A549 (cell line): ENCODE results near the gene CRTAP. TPM values are rescaled to one million over a fixed set of nuclear protein-coding genes. Genes with fewer than 3 reads are reported as not detected.

ENCODE experiments used
- ATAC-seq, 2 experiments: fragments of 200-7000 bp in 1 of 2; fragments of >200 bp in 1 of 2; cut with Nextera tagmentation in 1 of 2; cut with Tn5 transposase in 1 of 2; 3 replicates each; pipeline versions ENCODE4 v1.8.0 to v1.9.1; 2018 to 2020; ENCODE audit warnings: mild to moderate bottlenecking in 1 of 2, moderate library complexity in 1 of 2
- CTCF ChIA-PET: fragments of 300-600 bp; sonication (Branson Sonifier 250); formaldehyde crosslinking; extraction: SDS; loops from one replicate; lab custom pipeline; 2021; ENCODE audit warnings: antibody characterized with exemption, inconsistent platforms; lab: Yijun Ruan, JAX
- POLR2A ChIA-PET: fragments of 350-600 bp; formaldehyde crosslinking; extraction: SDS; loops from one replicate; lab custom pipeline; 2021; ENCODE audit warnings: antibody characterized with exemption, inconsistent platforms; lab: Yijun Ruan, JAX
- DNase-seq, 2 experiments: peaks; one replicate each; pipeline versions ENCODE4 v3.0.0 to v3.0.0-alpha.2; 2011 to 2016; ENCODE audit warnings: low read depth in 1 of 2, low spot score in 1 of 2
- FAIRE-seq: peaks from 2 replicates; lab custom pipeline; 2011; peaks lifted over from hg19 to GRCh38; lab: Jason Lieb, UNC
- H3K27ac ChIP-seq, 2 experiments: fragments of >200 bp; sonication (Bioruptor Twin); formaldehyde crosslinking; 3 replicates each; pipeline ENCODE4 v1.5.1; 2016 to 2017
- H3K4me1 ChIP-seq: fragments of >200 bp; sonication (Bioruptor Twin); formaldehyde crosslinking; 3 replicates; pipeline ENCODE4 v1.6.1; 2016
- H3K4me2 ChIP-seq: fragments of >200 bp; sonication (Bioruptor Twin); formaldehyde crosslinking; 3 replicates; pipeline ENCODE4 v1.6.1; 2016
- H3K4me3 ChIP-seq: fragments of >200 bp; sonication (Bioruptor Twin); formaldehyde crosslinking; 3 replicates; pipeline ENCODE4 v1.5.1; 2016
- H3K9me3 ChIP-seq: fragments of >200 bp; sonication (Bioruptor Twin); formaldehyde crosslinking; 3 replicates; pipeline ENCODE4 v1.6.1; 2016
- BHLHE40 ChIP-seq: IDR thresholded peaks from 2 replicates; pipeline ENCODE4 v1.6.1; 2012; ENCODE audit warnings: low read depth, low read length, inconsistent platforms
- CBX2 ChIP-seq: fragments of 200-600 bp; sonication (generic); IDR thresholded peaks from 2 replicates; pipeline ENCODE4 v1.6.1; 2016; ENCODE audit warnings: low read depth, mild to moderate bottlenecking, borderline replicate concordance
- E2F6 ChIP-seq: IDR thresholded peaks from 2 replicates; pipeline ENCODE4 v1.6.1; 2012; ENCODE audit warnings: low read depth, borderline replicate concordance
- EP300 ChIP-seq, 2 experiments: fragments of >200 bp; sonication (Bioruptor Twin); formaldehyde crosslinking; IDR thresholded peaks; 2 replicates in 1 of 2; 3 replicates in 1 of 2; pipeline ENCODE4 v1.6.1; 2016 to 2017
- ESRRA ChIP-seq: fragments of 150-350 bp; IDR thresholded peaks from 2 replicates; pipeline ENCODE4 v1.6.1; 2014; ENCODE audit warnings: mild to moderate bottlenecking, low read length, borderline replicate concordance
- FOSB ChIP-seq: fragments of 250-450 bp; sonication (Bioruptor Pico); IDR thresholded peaks from 2 replicates; pipeline ENCODE4 v1.5.0; 2020; ENCODE audit warnings: mild to moderate bottlenecking, moderate library complexity
- FOSL2 ChIP-seq, 2 experiments: fragments of 450-650 bp in 1 of 2; fragments of >200 bp in 1 of 2; sonication (Bioruptor Twin) in 1 of 2; formaldehyde crosslinking; IDR thresholded peaks; 2 replicates each; pipeline versions ENCODE4 v1.5.0 to v1.6.1; 2016 to 2020; ENCODE audit warnings: mild to moderate bottlenecking in 1 of 2, moderate library complexity in 1 of 2
- HDAC2 ChIP-seq: fragments of 200-600 bp; sonication (generic); IDR thresholded peaks from 2 replicates; pipeline ENCODE4 v1.6.1; 2016
- HES2 ChIP-seq: fragments of >200 bp; sonication (Bioruptor Twin); formaldehyde crosslinking; IDR thresholded peaks from 2 replicates; pipeline ENCODE4 v1.6.1; 2016
- HEYL ChIP-seq: fragments of 250-450 bp; sonication (Bioruptor Pico); IDR thresholded peaks from 2 replicates; pipeline ENCODE4 v1.8.0; 2021; ENCODE audit warnings: mild to moderate bottlenecking, moderate library complexity
- JUN ChIP-seq, 2 experiments: fragments of >200 bp; sonication (Bioruptor Twin); formaldehyde crosslinking; IDR thresholded peaks; 2 replicates in 1 of 2; 3 replicates in 1 of 2; pipeline ENCODE4 v1.6.1; 2016 to 2017
- KDM1A ChIP-seq: fragments of 200-600 bp; sonication (generic); IDR thresholded peaks from 2 replicates; pipeline ENCODE4 v1.6.1; 2016; ENCODE audit warnings: low read depth, mild to moderate bottlenecking
- KDM5A ChIP-seq: fragments of 200-600 bp; sonication (generic); IDR thresholded peaks from 2 replicates; pipeline ENCODE4 v1.6.1; 2016; ENCODE audit warnings: antibody characterized with exemption, mild to moderate bottlenecking
- MYC ChIP-seq: IDR thresholded peaks from 2 replicates; pipeline ENCODE4 v1.6.1; 2012; ENCODE audit warnings: mild to moderate bottlenecking, inconsistent platforms, low read length, improper control_type of control experiment, borderline replicate concordance
- NFE2L2 ChIP-seq: fragments of 150-350 bp; conservative IDR thresholded peaks from 2 replicates; pipeline ENCODE4 v1.6.1; 2014; ENCODE audit warnings: low read length
- PHF8 ChIP-seq: fragments of 200-600 bp; sonication (generic); IDR thresholded peaks from 2 replicates; pipeline ENCODE4 v1.6.1; 2016; ENCODE audit warnings: low read depth, mild to moderate bottlenecking, antibody characterized with exemption, moderate library complexity, borderline replicate concordance
- POLR2AphosphoS2 ChIP-seq: conservative IDR thresholded peaks from 2 replicates; pipeline ENCODE4 v1.6.1; 2012; ENCODE audit warnings: low read length, improper control_type of control experiment, inconsistent platforms
- RARB ChIP-seq: fragments of 250-450 bp; sonication (Bioruptor Pico); IDR thresholded peaks from 2 replicates; pipeline ENCODE4 v1.8.0; 2021; ENCODE audit warnings: mild to moderate bottlenecking, moderate library complexity
- RFX5 ChIP-seq: fragments of 450-650 bp; IDR thresholded peaks from 2 replicates; pipeline ENCODE4 v1.7.1; 2014; ENCODE audit warnings: antibody characterized with exemption, mild to moderate bottlenecking, moderate library complexity
- RNF2 ChIP-seq: fragments of 200-600 bp; sonication (generic); IDR thresholded peaks from 2 replicates; pipeline ENCODE4 v1.6.1; 2016; ENCODE audit warnings: low read depth, mild to moderate bottlenecking, antibody characterized with exemption, moderate library complexity, borderline replicate concordance
- SREBF2 ChIP-seq: fragments of 450-650 bp; IDR thresholded peaks from 2 replicates; pipeline ENCODE4 v1.6.1; 2014; ENCODE audit warnings: mild to moderate bottlenecking, moderate library complexity
- TFCP2L1 ChIP-seq: fragments of 250-450 bp; sonication (Bioruptor Pico); IDR thresholded peaks from 2 replicates; pipeline ENCODE4 v1.5.0; 2021; ENCODE audit warnings: mild to moderate bottlenecking
- USF2 ChIP-seq: fragments of 450-650 bp; IDR thresholded peaks from 2 replicates; pipeline ENCODE4 v1.6.1; 2014; ENCODE audit warnings: antibody characterized with exemption
- ZFP36 ChIP-seq: fragments of 450-650 bp; IDR thresholded peaks from 2 replicates; pipeline ENCODE4 v1.6.1; 2014; ENCODE audit warnings: borderline replicate concordance; ENCODE audit not compliant: partially characterized antibody
- WGBS: methylation state at CpG from one replicate; pipeline ENCODE4 v1.1.6; 2017; ENCODE audit errors: missing lambda C conversion rate; 5-methylcytosine and 5-hydroxymethylcytosine counted together
- polyA plus RNA-seq, 4 experiments: library from polyadenylated mRNA; depleted of rRNA in 3 of 4; stranded (reverse); fragments of >200 nt; fragmentation: RNase III in 1 of 4; extraction: RNeasy Plus Mini Kit Qiagen cat#74134 plus additional on column Dnase treatment in 1 of 4; gene quantifications; 2 replicates in 3 of 4; 3 replicates in 1 of 4; pipeline ENCODE4 v1.2.3, GENCODE V29; 2011 to 2017
- TF ChIP-seq, protein P1 (sequence below): fragments of >200 bp; sonication (Bioruptor Twin); formaldehyde crosslinking; IDR thresholded peaks from 3 replicates; pipeline ENCODE4 v1.5.1; 2016
- TF ChIP-seq, protein P2 (sequence below): IDR thresholded peaks from 2 replicates; pipeline ENCODE4 v1.6.1; 2012

The CRTAP gene
- polyA plus RNA-seq, 2 of the 4 experiments (the other 2 are of a cell fraction) = 181 to 355 TPM

- 9% methylated on average over 12 of the region's 14 CpGs for WGBS
- H3K9me3 ChIP-seq = no peaks in the 10 kb centered on the region
- CTCF ChIA-PET = interaction anchor here (1.1 to 5.4 kb wide), 4 partner anchors 16 to 258 kb away, joined by 3 to 31 read pairs (median 9); no protein-coding TSS in a partner anchor
- peaks cover 15% of the 10 kb centered on the region for H3K4me1 ChIP-seq
- peak overlapping the region; percentile 59 for H3K4me3 ChIP-seq
- H3K27ac ChIP-seq = peak overlapping the region; percentile 82 to 96
- H3K4me2 ChIP-seq = peak overlapping the region; percentile 90
- POLR2A ChIA-PET = interaction anchor here (0.9 to 3.2 kb wide), 3 partner anchors 8 to 684 kb away, joined by 3 to 21 read pairs (median 5); partner anchors contain the start of genes GLB1, PDCD6IP and TMPPE
- ATAC-seq (no peak; a peak in 1 of 6 replicates), FAIRE-seq (no peak), DNase-seq (no peak)
- TF ChIP-seq KDM1A (no peak), ESRRA (no peak), CBX2 (no peak), POLR2AphosphoS2 (no peak), FOSB (no peak), BHLHE40 (no peak), NFE2L2 (no peak), PHF8 (no peak), SREBF2 (no peak), RFX5 (no peak), JUN (IDR thresholded peaks at IDR 0.05) (no peak), RNF2 (no peak), RARB (CRISPR knock-in tag) (no peak), TFCP2L1 (CRISPR knock-in tag) (no peak), HDAC2 (no peak), USF2 (no peak), HEYL (CRISPR knock-in tag) (no peak)
- TF ChIP-seq, protein P1, sequence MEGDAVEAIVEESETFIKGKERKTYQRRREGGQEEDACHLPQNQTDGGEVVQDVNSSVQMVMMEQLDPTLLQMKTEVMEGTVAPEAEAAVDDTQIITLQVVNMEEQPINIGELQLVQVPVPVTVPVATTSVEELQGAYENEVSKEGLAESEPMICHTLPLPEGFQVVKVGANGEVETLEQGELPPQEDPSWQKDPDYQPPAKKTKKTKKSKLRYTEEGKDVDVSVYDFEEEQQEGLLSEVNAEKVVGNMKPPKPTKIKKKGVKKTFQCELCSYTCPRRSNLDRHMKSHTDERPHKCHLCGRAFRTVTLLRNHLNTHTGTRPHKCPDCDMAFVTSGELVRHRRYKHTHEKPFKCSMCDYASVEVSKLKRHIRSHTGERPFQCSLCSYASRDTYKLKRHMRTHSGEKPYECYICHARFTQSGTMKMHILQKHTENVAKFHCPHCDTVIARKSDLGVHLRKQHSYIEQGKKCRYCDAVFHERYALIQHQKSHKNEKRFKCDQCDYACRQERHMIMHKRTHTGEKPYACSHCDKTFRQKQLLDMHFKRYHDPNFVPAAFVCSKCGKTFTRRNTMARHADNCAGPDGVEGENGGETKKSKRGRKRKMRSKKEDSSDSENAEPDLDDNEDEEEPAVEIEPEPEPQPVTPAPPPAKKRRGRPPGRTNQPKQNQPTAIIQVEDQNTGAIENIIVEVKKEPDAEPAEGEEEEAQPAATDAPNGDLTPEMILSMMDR = no peak
- TF ChIP-seq, protein P2, sequence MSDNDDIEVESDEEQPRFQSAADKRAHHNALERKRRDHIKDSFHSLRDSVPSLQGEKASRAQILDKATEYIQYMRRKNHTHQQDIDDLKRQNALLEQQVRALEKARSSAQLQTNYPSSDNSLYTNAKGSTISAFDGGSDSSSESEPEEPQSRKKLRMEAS = no peak
Observed at GRCh38 chr3:33114622-33115023, 809 bp downstream of the CRTAP start.

GRCh38 chr3:33115024-33115768 is 1.4 kb downstream of the CRTAP start:
- FAIRE-seq = no peak

GRCh38 chr3:33117461-33117860 is 3.6 kb downstream of the CRTAP start:
- H3K4me3 ChIP-seq = no peak overlapping the region
- H3K4me1 ChIP-seq = peaks cover 26% of the 10 kb centered on the region
- H3K27ac ChIP-seq = no peak overlapping the region
- ChIA-PET POLR2A (no interaction called here), CTCF (interaction anchor here (1.6 to 5.4 kb wide), 3 partner anchors 12 to 256 kb away, joined by 4 to 31 read pairs (median 15); no protein-coding TSS in a partner anchor)
- H3K4me2 ChIP-seq = no peak overlapping the region
- DNase-seq = no peak
- FAIRE-seq = no peak
- TF ChIP-seq RFX5 = no peak
- no peak for TF ChIP-seq HDAC2
- no peak for TF ChIP-seq KDM1A
- TF ChIP-seq HES2 = no peak
- TF ChIP-seq KDM5A = no peak
- TF ChIP-seq FOSL2 (IDR thresholded peaks at IDR 0.05) = no peak
- TF ChIP-seq FOSL2 (CRISPR knock-in tag; IDR thresholded peaks at IDR 0.05) = no peak
- no peak for TF ChIP-seq SREBF2
- no peak for TF ChIP-seq JUN (IDR thresholded peaks at IDR 0.05)
- no peak for TF ChIP-seq EP300 (IDR thresholded peaks at IDR 0.05)
- no peak for TF ChIP-seq RARB (CRISPR knock-in tag)
- no peak for TF ChIP-seq E2F6
- no peak for TF ChIP-seq ZFP36
- no peak for TF ChIP-seq MYC
- no peak for ATAC-seq
- 97% methylated on average over 3 of the region's 3 CpGs for WGBS
- no peaks in the 10 kb centered on the region for H3K9me3 ChIP-seq

More at GRCh38 chr3:33115024-33115768, 1.4 kb downstream of the CRTAP start:
- Histone ChIP-seq H3K4me3 (peak overlapping the region; percentile 59), H3K27ac (peak overlapping the region; percentile 82 to 96), H3K4me2 (peak overlapping the region; percentile 90), H3K9me3 (no peaks in the 10 kb centered on the region), H3K4me1 (peaks cover 15% of the 10 kb centered on the region)
- POLR2A ChIA-PET = interaction anchor here (3.2 kb wide), 1 partner anchor 18 kb away, joined by 21 read pairs; the partner anchor contains the start of genes GLB1 and TMPPE
- TF ChIP-seq MYC (0 out of 2 replicates have a peak, but pooled peaks have one; percentile 13), FOSL2 (IDR thresholded peaks at IDR 0.05) (0 out of 2 replicates have a peak, but pooled peaks have one; percentile 27), FOSL2 (CRISPR knock-in tag; IDR thresholded peaks at IDR 0.05) (peak; percentile 73), KDM1A (no peak)
- ATAC-seq = peak; percentile 27 to 28; a peak in 4 of 6 replicates
- CTCF ChIA-PET = interaction anchor here (0.9 to 5.4 kb wide), 4 partner anchors 16 to 260 kb away, joined by 3 to 31 read pairs (median 9); no protein-coding TSS in a partner anchor
- WGBS = 17% methylated on average over 13 of the region's 13 CpGs
- peak; percentile 26 to 71 for DNase-seq
